ENCODE results near the gene RNF151. TPM values are rescaled to one million over a fixed set of nuclear protein-coding genes. Genes with fewer than 3 reads are reported as not detected.
"Not testable (repeated sequence)": the region's sequence is repeated elsewhere in the genome, so short reads cannot be mapped to it uniquely, and the experiment has no call there.

The RNF151 gene
- total RNA-seq, 8 experiments from 2014 or later: 0.16 TPM; not detected in 7

DNA sequence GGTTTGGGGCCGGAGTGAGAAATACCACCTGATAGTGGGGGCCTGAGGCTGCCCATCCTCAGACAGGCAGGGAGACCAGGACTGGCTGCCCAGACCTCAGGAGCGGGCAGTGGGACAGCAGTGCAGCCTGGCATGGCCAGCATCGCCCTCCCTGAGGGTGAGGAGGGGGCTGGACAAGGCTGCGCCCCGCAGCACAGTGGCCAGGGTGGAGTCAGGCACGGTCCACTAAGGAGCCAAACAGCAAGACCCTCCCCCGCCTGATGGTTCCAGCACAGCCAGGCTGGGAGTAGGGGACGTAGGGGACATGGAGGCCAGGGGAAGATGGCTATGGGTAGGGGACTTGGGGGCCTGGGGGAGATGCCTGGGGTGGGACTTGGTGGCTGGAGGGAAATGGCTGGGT lies 39.7 kb downstream of the RNF151 start:
- Histone ChIP-seq H3K27ac (no peak overlapping the region), H3K4me1 (replicated peaks in 1 of 2) (peaks cover 46 to 56% of the 10 kb centered on the region in 2 donors), H3K4me3 (peak overlapping the region in 1 of 5 donors; percentile 100)
- in situ Hi-C loops (cut with MboI; ENCODE audit: low pct_unique_long_range_greater_than_20kb in 2 of 9, low sequenced_read_pairs in 9 of 9, unreplicated experiment in 9 of 9): loop anchor here in 3 of 9 experiments (25.0 kb wide), 1 partner anchor 131 kb away; the partner anchor contains the start of genes PKD1 (in 3 of the 3) and RAB26 (in 3 of the 3)
- WGBS, 10 experiments: 60 to 100% (median 100%) methylated on average over 1 to 2 of the region's 8 CpGs; no CpG with 5 or more reads in 7 of the 10 experiments
- ATAC-seq (replicated peaks in 6 of 8): no peak

DNA sequence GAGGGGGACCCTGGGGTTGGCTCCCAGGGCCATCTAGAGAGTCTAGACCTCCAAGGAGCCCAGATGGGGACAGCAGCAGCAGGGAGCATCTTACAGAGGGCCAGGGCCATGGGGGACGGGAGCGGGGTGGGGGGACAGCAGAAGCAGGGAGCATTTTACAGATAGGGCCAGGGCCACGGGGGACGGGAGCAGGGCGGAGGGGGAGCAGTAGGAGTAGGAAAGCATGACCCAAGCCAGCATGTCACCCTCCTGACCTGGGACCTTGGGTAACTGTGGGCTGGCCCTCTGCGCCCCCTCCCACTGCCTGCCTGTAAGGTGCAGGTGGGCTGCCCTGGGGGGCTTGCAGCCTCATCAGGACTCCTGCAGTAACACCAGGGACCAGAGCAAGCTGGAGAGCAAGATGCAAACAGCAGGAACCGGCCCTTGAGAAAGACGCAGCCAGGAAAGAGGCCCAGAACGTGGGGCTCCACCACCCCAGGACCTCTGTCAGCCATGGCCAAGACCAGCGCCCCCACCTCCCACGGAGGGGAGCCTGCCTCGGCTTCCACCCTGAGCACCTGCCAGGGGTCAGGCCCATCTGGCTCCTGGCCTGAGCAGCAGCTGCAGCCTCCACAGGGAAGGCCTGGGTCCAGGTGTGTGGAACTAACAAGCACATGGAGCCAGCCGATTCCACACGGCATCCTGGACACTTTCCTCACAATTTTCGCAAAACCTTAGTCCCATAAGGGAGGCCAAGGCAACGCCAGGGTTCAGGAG lies 40.6 kb downstream of the RNF151 start:
- WGBS, 10 experiments: 50 to 90% (median 82%) methylated on average over 2 to 6 of the region's 16 CpGs; no CpG with 5 or more reads in 6 of the 10 experiments
- H3K4me1 ChIP-seq (replicated peaks in 1 of 2): peaks cover 46 to 56% of the 10 kb centered on the region in 2 donors
- in situ Hi-C loops (cut with MboI; ENCODE audit: low pct_unique_long_range_greater_than_20kb in 2 of 9, low sequenced_read_pairs in 9 of 9, unreplicated experiment in 9 of 9): loop anchor here in 3 of 9 experiments (25.0 kb wide), 1 partner anchor 130 kb away; the partner anchor contains the start of genes PKD1 (in 3 of the 3) and RAB26 (in 3 of the 3)
- ATAC-seq (replicated peaks in 6 of 8): no peak
- peak overlapping the region in 3 of 5 donors; percentile 92 to 100 (median 99) for H3K4me3 ChIP-seq
- H3K27ac ChIP-seq: no peak overlapping the region

- H3K4me1 ChIP-seq (replicated peaks in 1 of 2): peaks cover 46 to 56% of the 10 kb centered on the region in 2 donors
- ATAC-seq (replicated peaks in 6 of 8): peak in 3 of 8 experiments; percentile 12 to 44 (median 17)
- in situ Hi-C loops (cut with MboI; ENCODE audit: low pct_unique_long_range_greater_than_20kb in 2 of 9, low sequenced_read_pairs in 9 of 9, unreplicated experiment in 9 of 9): loop anchor here in 3 of 9 experiments (25.0 kb wide), 1 partner anchor 129 kb away; the partner anchor contains the start of genes PKD1 (in 3 of the 3) and RAB26 (in 3 of the 3)
- 0 to 76% (median 23%) methylated on average over 1 to 7 of the region's 15 CpGs; no CpG with 5 or more reads in 5 of the 10 experiments for WGBS, 10 experiments
- H3K4me3 ChIP-seq: peak overlapping the region; percentile 82 to 100 (median 98)
- H3K27ac ChIP-seq: peak overlapping the region in 1 of 2 donors; percentile 98
Observed at GRCh38 chr16:2008009-2008526, 41.4 kb downstream of the RNF151 start.

GRCh38 chr16:2008631-2009163 lies 42.0 kb downstream of the RNF151 start:
- WGBS, 10 experiments: 0 to 13% (median 0%) methylated on average over 1 to 7 of the region's 23 CpGs; no CpG with 5 or more reads in 3 of the 10 experiments
- Histone ChIP-seq H3K4me3 (peak overlapping the region; percentile 82 to 100 (median 98)), H3K4me1 (replicated peaks in 1 of 2) (peaks cover 42 to 50% of the 10 kb centered on the region in 2 donors), H3K27ac (peak overlapping the region; percentile 94 to 98)
- in situ Hi-C loops (cut with MboI; ENCODE audit: low pct_unique_long_range_greater_than_20kb in 2 of 9, low sequenced_read_pairs in 9 of 9, unreplicated experiment in 9 of 9): loop anchor here in 3 of 9 experiments (25.0 kb wide), 1 partner anchor 129 kb away; the partner anchor contains the start of genes PKD1 (in 3 of the 3) and RAB26 (in 3 of the 3)
- peak in 1 of 8 experiments; percentile 1 for ATAC-seq (replicated peaks in 6 of 8)

GRCh38 chr16:2009164-2009711 lies 42.6 kb downstream of the RNF151 start:
- Histone ChIP-seq H3K4me3 (peak overlapping the region; percentile 82 to 100 (median 98)), H3K4me1 (replicated peaks in 1 of 2) (peaks cover 39 to 46% of the 10 kb centered on the region in 2 donors), H3K27ac (peak overlapping the region; percentile 94 to 98)
- in situ Hi-C loops (cut with MboI; ENCODE audit: low pct_unique_long_range_greater_than_20kb in 2 of 9, low sequenced_read_pairs in 9 of 9, unreplicated experiment in 9 of 9): loop anchor here in 3 of 9 experiments (25.0 kb wide), 1 partner anchor 128 kb away; the partner anchor contains the start of genes PKD1 (in 3 of the 3) and RAB26 (in 3 of the 3)
- WGBS, 10 experiments: 0% methylated on average over 1 of the region's 55 CpGs; no CpG with 5 or more reads in 9 of the 10 experiments
- ATAC-seq (replicated peaks in 6 of 8): peak in 3 of 8 experiments; percentile 28 to 42 (median 37)

- peak; percentile 74 to 92 (median 88) for ATAC-seq (replicated peaks in 6 of 8)
- in situ Hi-C loops (cut with MboI; ENCODE audit: low pct_unique_long_range_greater_than_20kb in 2 of 9, low sequenced_read_pairs in 9 of 9, unreplicated experiment in 9 of 9): loop anchor here in 3 of 9 experiments (25.0 kb wide), 1 partner anchor 127 kb away; the partner anchor contains the start of genes PKD1 (in 3 of the 3) and RAB26 (in 3 of the 3)
- Histone ChIP-seq H3K4me1 (replicated peaks in 1 of 2) (peaks cover 32 to 39% of the 10 kb centered on the region in 2 donors), H3K27ac (peak within 1 kb of the TSS; percentile 94 to 98), H3K4me3 (peak within 1 kb of the TSS; percentile 82 to 100 (median 98))
- 0 to 4% (median 0%) methylated on average over 1 to 12 of the region's 52 CpGs; no CpG with 5 or more reads in 3 of the 10 experiments for WGBS, 10 experiments
Observed at GRCh38 chr16:2009791-2010510, 43.3 kb downstream of the RNF151 start, which contains the start of gene ZNF598. Gene ZNF598, minus strand, starts transcription at chr16:2009821.

DNA sequence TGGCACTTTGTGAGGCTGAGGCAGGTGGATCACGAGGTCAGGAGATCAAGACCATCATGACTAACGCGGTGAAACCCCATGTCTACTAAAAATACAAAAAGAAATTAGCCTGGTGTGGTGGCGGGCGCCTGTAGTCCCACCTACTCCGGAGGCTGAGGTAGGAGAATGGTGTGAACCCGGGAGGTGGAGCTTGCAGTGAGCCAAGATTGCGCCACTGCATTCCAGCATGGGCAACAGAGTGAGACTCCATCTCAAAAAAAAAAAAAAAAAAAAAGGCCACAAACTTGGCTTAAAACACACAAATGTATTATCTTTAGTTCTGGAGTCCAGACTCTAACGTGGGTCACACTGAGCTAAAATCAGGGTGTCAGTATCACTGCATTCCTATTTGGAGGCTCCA lies 45.1 kb downstream of the RNF151 start:
- 71 to 100% (median 84%) methylated on average over 3 to 6 of the region's 9 CpGs for WGBS, 10 experiments
- peaks cover 23 to 27% of the 10 kb centered on the region in 2 donors for H3K4me1 ChIP-seq (replicated peaks in 1 of 2)
- H3K4me3 ChIP-seq; ATAC-seq (replicated peaks in 6 of 8); H3K27ac ChIP-seq: not testable (repeated sequence)
- in situ Hi-C loops (cut with MboI; ENCODE audit: low pct_unique_long_range_greater_than_20kb in 2 of 9, low sequenced_read_pairs in 9 of 9, unreplicated experiment in 9 of 9): loop anchor here in 3 of 9 experiments (25.0 kb wide), 1 partner anchor 126 kb away; the partner anchor contains the start of genes PKD1 (in 3 of the 3) and RAB26 (in 3 of the 3)

DNA sequence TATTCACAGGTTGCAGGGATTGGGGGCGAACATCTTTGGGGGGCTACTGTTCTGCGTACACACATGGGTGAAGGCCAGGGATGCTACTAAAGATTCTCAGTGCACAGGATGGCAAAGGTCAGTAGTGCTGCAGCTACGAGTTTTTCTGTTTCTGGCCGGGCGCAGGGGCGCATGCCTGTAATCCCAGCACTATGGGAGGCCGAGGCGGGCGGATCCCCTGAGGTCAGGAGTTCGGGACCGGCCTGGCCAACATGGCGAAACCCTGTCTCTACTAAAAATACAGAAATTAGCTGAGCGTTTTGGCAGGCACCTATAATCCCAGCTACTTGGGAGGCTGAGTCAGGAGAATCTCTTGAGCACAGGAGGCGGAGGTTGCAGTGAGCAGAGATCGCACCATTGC lies 46.9 kb downstream of the RNF151 start:
- H3K4me3 ChIP-seq: no peak overlapping the region
- in situ Hi-C loops (cut with MboI; ENCODE audit: low pct_unique_long_range_greater_than_20kb in 2 of 9, low sequenced_read_pairs in 9 of 9, unreplicated experiment in 9 of 9): loop anchor here in 3 of 9 experiments (25.0 kb wide), 1 partner anchor 124 kb away; the partner anchor contains the start of genes PKD1 (in 3 of the 3) and RAB26 (in 3 of the 3)
- WGBS, 10 experiments: 20 to 98% (median 81%) methylated on average over 1 to 8 of the region's 15 CpGs; no CpG with 5 or more reads in 3 of the 10 experiments

DNA sequence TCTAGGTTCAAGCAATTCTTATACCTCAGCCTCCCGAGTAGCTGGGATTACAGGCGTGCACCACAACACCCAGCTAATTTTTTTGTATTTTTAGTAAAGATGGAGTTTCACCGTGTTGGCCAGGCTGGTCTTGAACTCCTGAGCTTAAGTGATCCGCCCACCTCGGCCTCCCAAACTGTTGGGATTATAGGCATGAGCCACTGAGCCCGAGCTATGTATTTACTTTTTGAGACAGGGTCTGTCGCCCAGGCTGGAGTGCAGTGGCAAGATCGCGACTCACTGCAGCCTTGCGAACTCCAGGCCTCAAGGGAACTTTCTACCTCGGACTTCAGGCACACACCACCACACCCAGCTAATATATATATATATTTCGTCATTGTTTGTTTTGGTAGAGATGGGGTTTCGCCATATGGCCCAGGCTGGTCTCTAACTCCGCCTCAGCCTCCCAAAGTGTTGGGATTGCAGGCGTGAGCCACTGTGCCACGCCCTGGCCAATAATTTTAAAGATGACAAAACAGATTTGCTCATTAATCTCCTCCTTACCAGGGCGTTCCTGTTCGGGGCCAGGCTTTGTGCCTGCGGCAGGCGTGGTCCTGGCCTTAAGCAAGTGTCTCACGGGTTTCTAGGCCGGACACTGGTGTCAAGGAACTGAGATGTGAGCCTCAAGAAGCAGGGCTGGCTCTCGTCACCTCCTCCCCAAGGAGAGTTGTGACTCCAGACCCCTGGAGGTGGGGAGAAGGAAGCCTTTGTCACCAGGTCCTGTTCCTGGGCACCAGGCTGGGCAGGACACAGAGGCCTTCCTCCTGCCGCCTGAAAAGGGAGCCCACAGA lies 48.7 kb downstream of the RNF151 start:
- no peak overlapping the region for H3K27ac ChIP-seq
- WGBS, 10 experiments: 11 to 100% (median 84%) methylated on average over 2 to 16 of the region's 24 CpGs; no CpG with 5 or more reads in 1 of the 10 experiments
- H3K4me1 ChIP-seq (replicated peaks in 1 of 2): peaks cover 5 to 15% of the 10 kb centered on the region in 2 donors
- peak in 3 of 8 experiments; percentile 90 to 96 (median 93) for ATAC-seq (replicated peaks in 6 of 8)
- no peak overlapping the region for H3K4me3 ChIP-seq
- in situ Hi-C loops (cut with MboI; ENCODE audit: low pct_unique_long_range_greater_than_20kb in 2 of 9, low sequenced_read_pairs in 9 of 9, unreplicated experiment in 9 of 9): loop anchor here in 3 of 9 experiments (25.0 kb wide), 1 partner anchor 122 kb away; the partner anchor contains the start of genes PKD1 (in 3 of the 3) and RAB26 (in 3 of the 3)

More for the DNA sequence above, 46.9 kb downstream of the RNF151 start:
- peaks cover 9 to 10% of the 10 kb centered on the region in 2 donors for H3K4me1 ChIP-seq (replicated peaks in 1 of 2)
- no peak for ATAC-seq (replicated peaks in 6 of 8)
- H3K27ac ChIP-seq: no peak overlapping the region

- WGBS, 10 experiments: 40 to 100% (median 86%) methylated on average over 1 to 6 of the region's 7 CpGs; no CpG with 5 or more reads in 4 of the 10 experiments
Observed at GRCh38 chr16:2015947-2016208, 49.2 kb downstream of the RNF151 start.

More at GRCh38 chr16:2015947-2016208, 49.2 kb downstream of the RNF151 start:
- in situ Hi-C loops (cut with MboI; ENCODE audit: low pct_unique_long_range_greater_than_20kb in 2 of 9, low sequenced_read_pairs in 9 of 9, unreplicated experiment in 9 of 9): loop anchor here in 3 of 9 experiments (25.0 kb wide), 1 partner anchor 121 kb away; the partner anchor contains the start of genes PKD1 (in 3 of the 3) and RAB26 (in 3 of the 3)
- no peak overlapping the region for H3K27ac ChIP-seq
- H3K4me3 ChIP-seq: no peak overlapping the region
- ATAC-seq (replicated peaks in 6 of 8): peak in 1 of 8 experiments; percentile 4
- H3K4me1 ChIP-seq (replicated peaks in 1 of 2): peaks cover 0 to 15% of the 10 kb centered on the region in 2 donors

Data from motor neuron (in vitro differentiated cells).